ENCODE results near the gene DHX32.
"Not testable (repeated sequence)": the region's sequence is repeated elsewhere in the genome, so short reads cannot be mapped to it uniquely, and the experiment has no call there.

Gene DHX32

DNA sequence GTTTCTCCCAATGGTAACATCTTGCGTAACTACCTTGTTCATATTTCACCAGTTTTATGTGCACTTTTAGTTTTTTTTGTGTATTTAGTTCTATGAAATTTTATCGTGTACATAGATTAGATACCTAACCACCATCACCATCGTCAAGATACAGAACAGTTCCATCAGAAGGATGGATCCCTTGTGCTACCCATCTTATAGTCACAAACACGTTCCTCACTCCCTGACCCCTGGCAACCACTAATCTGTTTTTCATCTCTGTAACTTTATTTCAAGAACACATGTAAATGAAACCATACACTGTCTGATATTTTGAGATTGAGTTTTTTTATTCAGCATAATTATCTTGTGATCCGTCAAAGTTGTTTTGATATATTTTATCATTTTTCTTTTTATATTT, 45.2 kb upstream of the DHX32 start:
- H3K36me3 ChIP-seq (ENCODE audit: low read length), result no peaks in the 10 kb centered on the region
- no peaks in the 10 kb centered on the region for H3K9me3 ChIP-seq (ENCODE audit: insufficient read depth, low read length)
- H3K79me2 ChIP-seq (ENCODE audit: insufficient read depth, low read length), result no peaks in the 10 kb centered on the region
- TF ChIP-seq, protein P1, sequence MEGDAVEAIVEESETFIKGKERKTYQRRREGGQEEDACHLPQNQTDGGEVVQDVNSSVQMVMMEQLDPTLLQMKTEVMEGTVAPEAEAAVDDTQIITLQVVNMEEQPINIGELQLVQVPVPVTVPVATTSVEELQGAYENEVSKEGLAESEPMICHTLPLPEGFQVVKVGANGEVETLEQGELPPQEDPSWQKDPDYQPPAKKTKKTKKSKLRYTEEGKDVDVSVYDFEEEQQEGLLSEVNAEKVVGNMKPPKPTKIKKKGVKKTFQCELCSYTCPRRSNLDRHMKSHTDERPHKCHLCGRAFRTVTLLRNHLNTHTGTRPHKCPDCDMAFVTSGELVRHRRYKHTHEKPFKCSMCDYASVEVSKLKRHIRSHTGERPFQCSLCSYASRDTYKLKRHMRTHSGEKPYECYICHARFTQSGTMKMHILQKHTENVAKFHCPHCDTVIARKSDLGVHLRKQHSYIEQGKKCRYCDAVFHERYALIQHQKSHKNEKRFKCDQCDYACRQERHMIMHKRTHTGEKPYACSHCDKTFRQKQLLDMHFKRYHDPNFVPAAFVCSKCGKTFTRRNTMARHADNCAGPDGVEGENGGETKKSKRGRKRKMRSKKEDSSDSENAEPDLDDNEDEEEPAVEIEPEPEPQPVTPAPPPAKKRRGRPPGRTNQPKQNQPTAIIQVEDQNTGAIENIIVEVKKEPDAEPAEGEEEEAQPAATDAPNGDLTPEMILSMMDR (IDR thresholded peaks at IDR 0.05; ENCODE audit: insufficient read depth, low read length, poor library complexity, severe bottlenecking), result no peak
- TF ChIP-seq EZH2phosphoT487 (conservative IDR thresholded peaks at IDR 0.05; ENCODE audit: low read length), result no peak
- no peak overlapping the region for H2AFZ ChIP-seq (ENCODE audit: low read depth, low read length, severe bottlenecking)
- no peaks in the 10 kb centered on the region for H4K20me1 ChIP-seq (ENCODE audit: low read depth, low read length)
- no peak overlapping the region for H3K4me2 ChIP-seq (ENCODE audit: low read depth, low read length, poor library complexity, severe bottlenecking)
- H3F3A ChIP-seq (ENCODE audit: insufficient read depth), result no peaks in the 10 kb centered on the region
- no peaks in the 10 kb centered on the region for H3K27me3 ChIP-seq (ENCODE audit: low read length)
- no peaks in the 10 kb centered on the region for H3K9me2 ChIP-seq (replicated peaks; ENCODE audit: insufficient read depth, low read length)
- H3K4me3 ChIP-seq (ENCODE audit: insufficient read depth, low read length, poor library complexity, severe bottlenecking), result no peak overlapping the region
- no peak overlapping the region for H3K9ac ChIP-seq (ENCODE audit: low read length)
- H3K27ac ChIP-seq (ENCODE audit: low read depth, low read length), result no peak overlapping the region

DNA sequence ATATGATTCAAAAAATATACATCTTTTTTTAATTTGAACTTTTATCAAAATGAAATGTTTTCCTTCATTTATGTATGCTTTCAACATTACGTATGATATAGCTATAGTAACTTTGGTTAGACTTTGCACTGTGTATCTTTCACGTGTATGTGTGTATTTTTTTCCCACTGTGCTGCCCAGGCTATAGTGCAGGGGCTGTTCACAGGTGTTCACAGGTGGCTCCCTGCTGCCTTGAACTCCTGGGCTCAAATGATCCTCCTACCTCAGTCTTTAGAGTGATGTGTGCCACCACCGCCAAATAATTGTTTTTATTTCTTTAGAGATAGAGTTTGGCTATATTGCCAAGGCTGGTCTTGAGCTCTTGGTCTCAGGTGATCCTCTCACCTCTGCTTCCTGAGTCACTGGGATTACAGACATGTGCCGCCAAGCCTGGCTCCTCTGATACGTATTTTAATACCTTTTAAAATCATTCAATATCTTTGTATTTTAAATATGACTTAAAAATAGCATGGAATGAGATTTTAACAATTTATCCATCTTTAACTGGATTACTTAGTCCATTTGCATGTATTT, 44.3 kb upstream of the DHX32 start:
- Histone ChIP-seq H3K4me3 (ENCODE audit: insufficient read depth, low read length, poor library complexity, severe bottlenecking) (no peak overlapping the region), H3K9me2 (replicated peaks; ENCODE audit: insufficient read depth, low read length) (no peaks in the 10 kb centered on the region), H2AFZ (ENCODE audit: low read depth, low read length, severe bottlenecking) (no peak overlapping the region), H3K9me3 (ENCODE audit: insufficient read depth, low read length) (no peaks in the 10 kb centered on the region), H3K9ac (ENCODE audit: low read length) (no peak overlapping the region), H3K27me3 (ENCODE audit: low read length) (no peaks in the 10 kb centered on the region), H3K27ac (ENCODE audit: low read depth, low read length) (no peak overlapping the region), H4K20me1 (ENCODE audit: low read depth, low read length) (no peaks in the 10 kb centered on the region), H3K36me3 (ENCODE audit: low read length) (no peaks in the 10 kb centered on the region), H3K79me2 (ENCODE audit: insufficient read depth, low read length) (no peaks in the 10 kb centered on the region), H3K4me2 (ENCODE audit: low read depth, low read length, poor library complexity, severe bottlenecking) (no peak overlapping the region), H3F3A (ENCODE audit: insufficient read depth) (no peaks in the 10 kb centered on the region)
- TF ChIP-seq EZH2phosphoT487 (conservative IDR thresholded peaks at IDR 0.05; ENCODE audit: low read length), result no peak
- TF ChIP-seq, protein P1 (IDR thresholded peaks at IDR 0.05; ENCODE audit: insufficient read depth, low read length, poor library complexity, severe bottlenecking), result no peak

DNA sequence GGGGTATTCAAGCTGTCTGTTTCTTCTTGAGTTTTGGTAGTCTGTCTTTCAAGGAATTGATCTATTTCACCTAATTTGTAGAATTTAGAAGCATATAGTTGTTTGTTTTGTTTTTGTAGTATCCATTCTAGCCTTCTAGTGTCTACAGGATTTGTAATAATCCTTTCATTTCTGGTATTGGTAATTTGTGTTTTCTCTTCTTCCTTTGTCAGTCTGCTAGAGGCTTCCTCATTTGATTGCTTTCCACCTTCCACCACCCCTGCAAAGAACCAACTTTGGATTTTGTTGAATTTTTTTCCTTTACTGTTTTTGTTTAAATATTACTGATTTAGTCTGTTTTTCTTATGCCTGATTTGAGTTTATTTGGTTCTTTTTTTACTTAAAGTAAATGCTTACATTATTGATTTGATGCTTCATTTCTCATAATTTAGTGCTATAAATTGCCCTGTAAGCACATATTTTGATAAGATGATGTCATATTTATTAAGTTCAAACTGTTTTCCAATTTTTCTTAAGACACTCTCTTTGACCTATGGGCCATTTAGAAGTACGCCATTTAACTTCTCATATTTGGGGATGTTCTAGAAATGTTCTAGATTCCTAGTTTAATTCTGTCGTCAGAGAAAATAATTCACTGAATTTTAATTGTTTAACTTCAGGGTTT, 40.7 kb upstream of the DHX32 start:
- H3K4me2 ChIP-seq (ENCODE audit: low read depth, low read length, poor library complexity, severe bottlenecking), result not testable (repeated sequence)

DNA sequence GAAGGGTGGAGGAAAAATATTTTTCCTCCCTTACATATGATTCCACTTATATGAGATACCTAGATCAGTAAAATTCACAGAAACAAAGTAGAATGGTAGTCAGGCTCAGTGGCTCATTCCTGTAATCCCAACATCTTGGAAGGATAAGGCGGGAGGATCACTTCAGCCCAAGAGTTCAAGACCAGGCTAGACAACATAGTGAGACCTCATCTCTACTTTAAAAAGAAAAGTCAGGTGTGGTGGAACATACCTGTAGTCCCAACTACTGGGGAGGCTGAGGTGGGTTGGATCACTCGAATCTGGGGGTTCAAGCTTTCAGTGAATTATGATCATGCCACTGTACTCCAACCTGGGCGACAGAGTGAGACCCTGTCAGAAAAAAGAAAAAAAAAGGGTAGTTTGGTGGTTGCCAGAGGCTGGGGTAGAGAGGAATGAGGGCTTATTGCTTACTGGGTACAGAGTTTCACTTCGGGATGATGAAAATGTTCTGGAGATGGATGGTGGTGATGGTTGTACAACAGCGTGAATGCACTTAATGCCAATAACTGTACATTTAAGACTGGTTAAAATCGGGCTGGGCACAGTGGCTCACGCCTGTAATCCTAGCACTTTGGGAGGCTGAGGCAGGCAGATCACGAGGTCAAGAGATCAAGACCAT, 36.7 kb upstream of the DHX32 start:
- H3K4me3 ChIP-seq (ENCODE audit: insufficient read depth, low read length, poor library complexity, severe bottlenecking); H3F3A ChIP-seq (ENCODE audit: insufficient read depth); H3K9me2 ChIP-seq (replicated peaks; ENCODE audit: insufficient read depth, low read length); H3K9ac ChIP-seq (ENCODE audit: low read length); H4K20me1 ChIP-seq (ENCODE audit: low read depth, low read length); H2AFZ ChIP-seq (ENCODE audit: low read depth, low read length, severe bottlenecking); H3K36me3 ChIP-seq (ENCODE audit: low read length); H3K79me2 ChIP-seq (ENCODE audit: insufficient read depth, low read length); H3K27me3 ChIP-seq (ENCODE audit: low read length); H3K4me2 ChIP-seq (ENCODE audit: low read depth, low read length, poor library complexity, severe bottlenecking); H3K27ac ChIP-seq (ENCODE audit: low read depth, low read length); H3K9me3 ChIP-seq (ENCODE audit: insufficient read depth, low read length): not testable (repeated sequence)

More for the DNA sequence above, 40.7 kb upstream of the DHX32 start:
- H3K4me3 ChIP-seq (ENCODE audit: insufficient read depth, low read length, poor library complexity, severe bottlenecking); H3K9ac ChIP-seq (ENCODE audit: low read length); H3K9me2 ChIP-seq (replicated peaks; ENCODE audit: insufficient read depth, low read length); H3K9me3 ChIP-seq (ENCODE audit: insufficient read depth, low read length); H3K27ac ChIP-seq (ENCODE audit: low read depth, low read length); H4K20me1 ChIP-seq (ENCODE audit: low read depth, low read length); H3K36me3 ChIP-seq (ENCODE audit: low read length); H2AFZ ChIP-seq (ENCODE audit: low read depth, low read length, severe bottlenecking); H3F3A ChIP-seq (ENCODE audit: insufficient read depth); H3K79me2 ChIP-seq (ENCODE audit: insufficient read depth, low read length); H3K27me3 ChIP-seq (ENCODE audit: low read length): not testable (repeated sequence)
